GM12878 (cell line): ENCODE data around the gene HSF4.

Experiments used
- ZNF24 ChIP-seq: fragments of 450-650 bp; IDR thresholded peaks from 2 replicates; pipeline ENCODE4 v1.6.1; 2017; ENCODE audit warnings: antibody characterized with exemption, mild to moderate bottlenecking
- TF ChIP-seq, protein P1 (sequence below), 3 experiments: IDR thresholded peaks in 2 of 3; conservative IDR thresholded peaks in 1 of 3; 2 replicates each; pipeline ENCODE4 v1.5.1; 2011; ENCODE audit warnings: low read depth in 3 of 3, low read length in 3 of 3, mild to moderate bottlenecking in 3 of 3, control low read depth in 2 of 3, moderate library complexity in 2 of 3, inconsistent platforms in 1 of 3, mixed read lengths in 1 of 3; ENCODE audit not compliant: control insufficient read depth in 2 of 3, insufficient read depth in 1 of 3; ENCODE audit errors: extremely low read depth in 1 of 3

DNA sequence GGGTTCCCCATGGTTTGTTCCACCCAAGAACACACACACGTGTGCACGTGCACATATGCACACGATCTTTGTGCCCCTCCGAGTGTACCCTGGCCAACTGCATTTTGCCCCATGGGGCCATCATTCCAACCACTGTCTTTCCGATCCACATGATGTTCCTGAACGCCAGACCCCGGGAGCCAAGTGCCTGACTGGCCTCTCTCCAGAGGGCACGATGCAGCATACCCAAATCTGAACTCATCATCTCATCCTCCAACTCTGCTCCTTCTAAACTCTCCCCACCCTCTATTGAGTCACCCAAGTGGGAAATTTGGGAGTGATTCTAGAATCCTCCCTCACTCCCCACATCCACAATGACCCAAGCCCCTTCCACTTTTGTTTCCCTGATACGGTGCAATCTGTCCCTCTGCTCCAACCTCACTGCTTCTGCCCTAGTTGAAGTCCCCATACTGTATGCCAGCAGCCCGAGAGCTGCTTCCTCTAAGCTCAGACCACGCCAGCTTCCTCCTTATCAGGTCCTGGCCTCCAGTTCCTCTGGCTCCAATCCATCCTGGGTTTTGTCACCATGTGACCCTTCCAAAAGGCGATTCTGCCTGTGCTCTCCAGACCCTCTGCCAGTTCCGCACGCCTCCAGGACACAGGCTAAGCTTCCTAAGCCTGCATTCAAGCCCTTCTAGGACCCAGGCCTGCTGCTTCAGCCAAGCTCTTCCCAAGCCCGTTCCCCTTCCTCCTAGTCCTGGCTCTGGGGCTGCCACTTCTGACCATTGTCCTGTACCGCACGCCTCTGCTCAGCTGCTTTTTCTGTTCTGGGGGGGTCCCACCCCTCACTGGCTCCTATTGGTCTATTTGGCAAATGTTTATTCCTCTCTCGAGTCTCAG lies 52.3 kb downstream of the HSF4 start:
- no peak for TF ChIP-seq ZNF24
- TF ChIP-seq, protein P1, sequence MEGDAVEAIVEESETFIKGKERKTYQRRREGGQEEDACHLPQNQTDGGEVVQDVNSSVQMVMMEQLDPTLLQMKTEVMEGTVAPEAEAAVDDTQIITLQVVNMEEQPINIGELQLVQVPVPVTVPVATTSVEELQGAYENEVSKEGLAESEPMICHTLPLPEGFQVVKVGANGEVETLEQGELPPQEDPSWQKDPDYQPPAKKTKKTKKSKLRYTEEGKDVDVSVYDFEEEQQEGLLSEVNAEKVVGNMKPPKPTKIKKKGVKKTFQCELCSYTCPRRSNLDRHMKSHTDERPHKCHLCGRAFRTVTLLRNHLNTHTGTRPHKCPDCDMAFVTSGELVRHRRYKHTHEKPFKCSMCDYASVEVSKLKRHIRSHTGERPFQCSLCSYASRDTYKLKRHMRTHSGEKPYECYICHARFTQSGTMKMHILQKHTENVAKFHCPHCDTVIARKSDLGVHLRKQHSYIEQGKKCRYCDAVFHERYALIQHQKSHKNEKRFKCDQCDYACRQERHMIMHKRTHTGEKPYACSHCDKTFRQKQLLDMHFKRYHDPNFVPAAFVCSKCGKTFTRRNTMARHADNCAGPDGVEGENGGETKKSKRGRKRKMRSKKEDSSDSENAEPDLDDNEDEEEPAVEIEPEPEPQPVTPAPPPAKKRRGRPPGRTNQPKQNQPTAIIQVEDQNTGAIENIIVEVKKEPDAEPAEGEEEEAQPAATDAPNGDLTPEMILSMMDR (IDR thresholded peaks at IDR 0.05 in 2 of 3, conservative IDR thresholded peaks at IDR 0.05 in 1 of 3; ENCODE audit: control insufficient read depth in 2 of 3, extremely low read depth in 1 of 3, insufficient read depth in 1 of 3, low read depth in 3 of 3, low read length in 3 of 3): no peak
